GM21447 (cell line): ENCODE data around the gene STK24.
A peak's percentile ranks its signal among the peaks of the same experiment; 100 is the strongest.

Source experiments
- ATAC-seq: cut with Tn5 transposase; IDR thresholded peaks from one replicate; pipeline ENCODE4 v1.9.1; 2021; ENCODE audit not compliant: unreplicated experiment

Gene STK24

GRCh38 chr13:98454389-98454881 lies 122.5 kb downstream of the STK24 start:
- no peak for ATAC-seq

- no peak for ATAC-seq
Observed at GRCh38 chr13:98452851-98453843, 123.8 kb downstream of the STK24 start.

GRCh38 chr13:98451676-98452470 lies 125.0 kb downstream of the STK24 start:
- ATAC-seq: no peak

- ATAC-seq: no peak
Observed at GRCh38 chr13:98450539-98451111, 126.3 kb downstream of the STK24 start.

- ATAC-seq: no peak
Observed at GRCh38 chr13:98450026-98450425, 126.9 kb downstream of the STK24 start.

- ATAC-seq: no peak
Observed at GRCh38 chr13:98449273-98449672, 127.6 kb downstream of the STK24 start.

- ATAC-seq: no peak
Observed at GRCh38 chr13:98448642-98448928, 128.3 kb downstream of the STK24 start.

GRCh38 chr13:98447881-98448641 lies 128.8 kb downstream of the STK24 start:
- ATAC-seq: no peak

GRCh38 chr13:98447130-98447529 lies 129.8 kb downstream of the STK24 start:
- no peak for ATAC-seq

- ATAC-seq: no peak
Observed at GRCh38 chr13:98446234-98446621, 130.7 kb downstream of the STK24 start.

GRCh38 chr13:98445340-98446233 lies 131.3 kb downstream of the STK24 start:
- ATAC-seq: peak; percentile 80

- no peak for ATAC-seq
Observed at GRCh38 chr13:98444381-98444780, 132.5 kb downstream of the STK24 start.

- no peak for ATAC-seq
Observed at GRCh38 chr13:98443800-98444325, 133.0 kb downstream of the STK24 start.

GRCh38 chr13:98443329-98443728 lies 133.6 kb downstream of the STK24 start:
- ATAC-seq: no peak

GRCh38 chr13:98442391-98443230 lies 134.3 kb downstream of the STK24 start:
- ATAC-seq: no peak

- ATAC-seq: no peak
Observed at GRCh38 chr13:98441056-98441676, 135.7 kb downstream of the STK24 start.

GRCh38 chr13:98440390-98441055 lies 136.4 kb downstream of the STK24 start:
- ATAC-seq: no peak

- ATAC-seq: no peak
Observed at GRCh38 chr13:98439896-98440295, 137.0 kb downstream of the STK24 start.
